Uterus (tissue), 4 donors: ENCODE measurements around the gene HSD17B2. TPM values are rescaled to one million over a fixed set of nuclear protein-coding genes. Genes with fewer than 3 reads are reported as not detected.

Source experiments
- DNase-seq, 2 donors: peaks; one replicate each; pipeline ENCODE4 v3.0.0-alpha.2; 2019 to 2020
- H3K27ac ChIP-seq, 2 donors: fragments of 200-600 bp; sonication (generic); 1 replicate in 1 of 2; 2 replicates in 1 of 2; pipeline ENCODE4 v1.5.1; 2016 to 2018
- H3K27me3 ChIP-seq, 2 donors: fragments of 200-600 bp; sonication (generic); one replicate each; pipeline ENCODE4 v1.5.1; 2018 to 2019; ENCODE audit warnings: control low read depth in 1 of 2
- H3K36me3 ChIP-seq, 2 donors: fragments of 200-600 bp; sonication (generic); one replicate each; pipeline ENCODE4 v1.5.1; 2019; ENCODE audit warnings: control low read depth in 1 of 2
- H3K4me1 ChIP-seq, 2 donors: fragments of 200-600 bp; sonication (generic); one replicate each; pipeline ENCODE4 v1.5.1; 2018 to 2019; ENCODE audit warnings: control low read depth in 1 of 2
- H3K4me3 ChIP-seq, 2 donors: fragments of 200-600 bp; sonication (generic); 1 replicate in 1 of 2; 2 replicates in 1 of 2; pipeline ENCODE4 v1.5.1; 2018 to 2019; ENCODE audit warnings: mild to moderate bottlenecking in 1 of 2
- H3K9me3 ChIP-seq, 2 donors: fragments of 200-600 bp; sonication (generic); one replicate each; pipeline ENCODE4 v1.5.1; 2019; ENCODE audit warnings: control low read depth in 1 of 2
- CTCF ChIP-seq, 4 experiments: fragments of 200-600 bp in 2 of 4; fragments of 450-650 bp in 2 of 4; sonication (generic) in 2 of 4; IDR thresholded peaks; one replicate each; pipeline ENCODE4 v1.5.1; 2016 to 2019; ENCODE audit warnings: antibody characterized with exemption in 4 of 4, mild to moderate bottlenecking in 2 of 4, moderate library complexity in 1 of 4
- POLR2A ChIP-seq, 2 donors: fragments of 450-650 bp; IDR thresholded peaks; one replicate each; pipeline ENCODE4 v1.6.1; 2016; ENCODE audit warnings: antibody characterized with exemption in 2 of 2, mild to moderate bottlenecking in 1 of 2, moderate library complexity in 1 of 2
- intact Hi-C: fragments of 100-400 bp; cut with DNase I; formaldehyde crosslinking; loops from one replicate; pipeline ENCODE4 v1.15.1; 2023; ENCODE audit warnings: low total_unique reads
- total RNA-seq, 4 donors: library from RNA; depleted of rRNA in 3 of 4; stranded (reverse); fragments of >200 nt in 3 of 4; gene quantifications; one replicate each; pipeline versions ENCODE4 v1.1.0 to v1.2.4, GENCODE V29; 2014 to 2023
- donor health status: DM: yes; HTN: yes; CAD: no.

HSD17B2 gene
- total RNA-seq, 4 donors from 2014 or later, result 0.14 TPM; not detected in 3

GRCh38 chr16:82083710-82084353, 48.8 kb downstream of the HSD17B2 start:
- Histone ChIP-seq H3K27me3 (no peaks in the 10 kb centered on the region), H3K27ac (no peak overlapping the region), H3K9me3 (no peaks in the 10 kb centered on the region), H3K4me3 (no peak overlapping the region), H3K4me1 (peaks cover 0 to 5% of the 10 kb centered on the region in 2 donors), H3K36me3 (no peaks in the 10 kb centered on the region)
- no peak for DNase-seq
- intact Hi-C loops, result no loop called here
- TF ChIP-seq CTCF (IDR thresholded peaks at IDR 0.05) (no peak), POLR2A (IDR thresholded peaks at IDR 0.05) (no peak)

GRCh38 chr16:82085011-82085779, 50.1 kb downstream of the HSD17B2 start:
- no peaks in the 10 kb centered on the region for H3K36me3 ChIP-seq
- no peak for TF ChIP-seq CTCF (IDR thresholded peaks at IDR 0.05)
- no peak for TF ChIP-seq POLR2A (IDR thresholded peaks at IDR 0.05)
- no peaks in the 10 kb centered on the region for H3K27me3 ChIP-seq
- no peaks in the 10 kb centered on the region for H3K9me3 ChIP-seq
- intact Hi-C loops, result no loop called here
- H3K4me1 ChIP-seq, result peaks cover 0 to 5% of the 10 kb centered on the region in 2 donors
- no peak for DNase-seq
- no peak overlapping the region for H3K27ac ChIP-seq
- no peak overlapping the region for H3K4me3 ChIP-seq

- no peaks in the 10 kb centered on the region for H3K9me3 ChIP-seq
- H3K27me3 ChIP-seq, result no peaks in the 10 kb centered on the region
- no peaks in the 10 kb centered on the region for H3K36me3 ChIP-seq
- peaks cover 0 to 5% of the 10 kb centered on the region in 2 donors for H3K4me1 ChIP-seq
- H3K4me3 ChIP-seq, result no peak overlapping the region
- TF ChIP-seq POLR2A (IDR thresholded peaks at IDR 0.05) (no peak), CTCF (IDR thresholded peaks at IDR 0.05) (no peak)
- H3K27ac ChIP-seq, result peak overlapping the region in 1 of 2 donors; percentile 37
- peak; percentile 23 to 47 for DNase-seq
- intact Hi-C loops, result no loop called here
These were observed 53.4 kb downstream of the HSD17B2 start for GRCh38 chr16:82088483-82088882.

GRCh38 chr16:82091241-82091640, 56.2 kb downstream of the HSD17B2 start:
- no peak overlapping the region for H3K4me3 ChIP-seq
- intact Hi-C loops, result no loop called here
- TF ChIP-seq POLR2A (IDR thresholded peaks at IDR 0.05) (no peak), CTCF (IDR thresholded peaks at IDR 0.05) (no peak)

GRCh38 chr16:82092711-82093110, 57.7 kb downstream of the HSD17B2 start:
- intact Hi-C loops, result no loop called here
- no peaks in the 10 kb centered on the region for H3K27me3 ChIP-seq
- H3K27ac ChIP-seq, result no peak overlapping the region
- DNase-seq, result no peak
- no peaks in the 10 kb centered on the region for H3K9me3 ChIP-seq
- TF ChIP-seq POLR2A (IDR thresholded peaks at IDR 0.05) (no peak), CTCF (IDR thresholded peaks at IDR 0.05) (no peak)
- H3K4me1 ChIP-seq, result peaks cover 0 to 5% of the 10 kb centered on the region in 2 donors
- no peak overlapping the region for H3K4me3 ChIP-seq
- H3K36me3 ChIP-seq, result no peaks in the 10 kb centered on the region

More at GRCh38 chr16:82091241-82091640, 56.2 kb downstream of the HSD17B2 start:
- Histone ChIP-seq H3K27me3 (no peaks in the 10 kb centered on the region), H3K4me1 (peaks cover 0 to 5% of the 10 kb centered on the region in 2 donors), H3K27ac (peak overlapping the region; percentile 31 to 54), H3K36me3 (no peaks in the 10 kb centered on the region), H3K9me3 (no peaks in the 10 kb centered on the region)
- DNase-seq, result no peak
